HepG2 (cell line): Measurements from ENCODE around the gene TCF12. TPM values are rescaled to one million over a fixed set of nuclear protein-coding genes. Genes with fewer than 3 reads are reported as not detected.
A peak's percentile ranks its signal among the peaks of the same experiment; 100 is the strongest.

Source experiments
- ATF7-NPFF ChIP-seq: sonication (generic); formaldehyde crosslinking; IDR thresholded peaks from 2 replicates; pipeline ENCODE4 v1.8.1; 2023; ENCODE audit warnings: mild to moderate bottlenecking, low read depth, missing genetic modification reagents, moderate library complexity
- MEIS2 ChIP-seq: sonication (generic); formaldehyde crosslinking; IDR thresholded peaks from 2 replicates; pipeline ENCODE4 v1.9.0; 2021; ENCODE audit warnings: mild to moderate bottlenecking, missing genetic modification reagents
- NFYB ChIP-seq: sonication (generic); formaldehyde crosslinking; IDR thresholded peaks from 2 replicates; pipeline ENCODE4 v1.4.0; 2020; ENCODE audit warnings: missing genetic modification reagents
- SMAD9 ChIP-seq: sonication (generic); formaldehyde crosslinking; IDR thresholded peaks from 2 replicates; pipeline ENCODE4 v1.5.1; 2020; ENCODE audit warnings: mild to moderate bottlenecking, missing genetic modification reagents
- SYNCRIP ChIP-seq: fragments of 200-400 bp; formaldehyde crosslinking; IDR thresholded peaks from 2 replicates; pipeline ENCODE4 v1.6.1; 2018; ENCODE audit warnings: mild to moderate bottlenecking, low read depth, low read length; ENCODE audit not compliant: insufficient read depth
- TCF12 ChIP-seq, 2 experiments: fragments of 450-650 bp in 1 of 2; sonication (generic) in 1 of 2; formaldehyde crosslinking in 1 of 2; IDR thresholded peaks; 2 replicates each; pipeline versions ENCODE4 v1.6.1 to v1.8.0; 2017 to 2022; ENCODE audit warnings: antibody characterized with exemption in 1 of 2, mild to moderate bottlenecking in 1 of 2, missing genetic modification reagents in 1 of 2, moderate library complexity in 1 of 2
- UBTF ChIP-seq: sonication (generic); formaldehyde crosslinking; IDR thresholded peaks from 2 replicates; pipeline ENCODE4 v1.4.0; 2020; ENCODE audit warnings: mild to moderate bottlenecking, missing genetic modification reagents
- ZFX ChIP-seq: sonication (generic); formaldehyde crosslinking; IDR thresholded peaks from 2 replicates; pipeline ENCODE4 v1.4.0; 2020; ENCODE audit warnings: mild to moderate bottlenecking, low read depth, missing genetic modification reagents, moderate library complexity
- ZMAT3 ChIP-seq: sonication (generic); formaldehyde crosslinking; conservative IDR thresholded peaks from 2 replicates; pipeline ENCODE4 v1.7.0; 2021; ENCODE audit warnings: missing genetic modification reagents
- ZNF274 ChIP-seq: sonication (generic); formaldehyde crosslinking; IDR thresholded peaks from 2 replicates; pipeline ENCODE4 v1.5.1; 2020; ENCODE audit warnings: mild to moderate bottlenecking, missing genetic modification reagents
- ZNF572 ChIP-seq: sonication (generic); formaldehyde crosslinking; IDR thresholded peaks from 2 replicates; pipeline ENCODE4 v1.5.1; 2020; ENCODE audit warnings: mild to moderate bottlenecking, missing genetic modification reagents
- ZNF7 ChIP-seq: IDR thresholded peaks from 2 replicates; pipeline ENCODE4 v1.6.1; 2016; ENCODE audit warnings: missing biosample characterization, missing genetic modification reagents
- ZNF704 ChIP-seq: sonication (generic); formaldehyde crosslinking; IDR thresholded peaks from 2 replicates; pipeline ENCODE4 v1.8.1; 2023; ENCODE audit warnings: mild to moderate bottlenecking, inconsistent platforms, moderate library complexity, missing genetic modification reagents, borderline replicate concordance
- ZSCAN31 ChIP-seq: sonication (generic); formaldehyde crosslinking; IDR thresholded peaks from 2 replicates; pipeline ENCODE4 v1.5.0; 2020; ENCODE audit warnings: low read depth, mild to moderate bottlenecking, missing genetic modification reagents
- ZSCAN5A ChIP-seq: sonication (generic); formaldehyde crosslinking; IDR thresholded peaks from 2 replicates; pipeline ENCODE4 v1.8.0; 2022; ENCODE audit warnings: mild to moderate bottlenecking, missing genetic modification reagents, borderline replicate concordance
- polyA plus RNA-seq, 8 experiments: library from polyadenylated mRNA; depleted of rRNA in 3 of 8; stranded (reverse) in 7 of 8; unstranded in 1 of 8; fragments of >200 nt; fragmentation: Illumina TruSeq in 4 of 8; extraction: Trizol in 4 of 8; gene quantifications; 2 replicates each; pipeline versions ENCODE4 v1.2.1 to v1.2.3, GENCODE V29; 2011 to 2016; ENCODE audit warnings: low read depth in 4 of 8, missing spikeins in 1 of 8, mixed read lengths in 1 of 8; ENCODE audit not compliant: insufficient read depth in 1 of 8
- total RNA-seq, 5 experiments: library from RNA; depleted of rRNA; stranded (reverse); fragments of >200 nt; fragmentation: Illumina TruSeq; extraction: Trizol; gene quantifications; 2 replicates each; pipeline ENCODE4 v1.2.3, GENCODE V29; 2016; ENCODE audit warnings: low read depth in 1 of 5
- TF ChIP-seq, protein P1 (sequence below): sonication (generic); formaldehyde crosslinking; IDR thresholded peaks from 2 replicates; pipeline ENCODE4 v1.4.0; 2020; ENCODE audit warnings: missing genetic modification reagents, borderline replicate concordance
- TF ChIP-seq, protein P2 (sequence below): IDR thresholded peaks from 2 replicates; pipeline ENCODE4 v1.6.1; 2012; ENCODE audit warnings: low read depth, low read length, improper control_type of control experiment
- TF ChIP-seq, protein P3 (sequence below): sonication (generic); formaldehyde crosslinking; IDR thresholded peaks from 2 replicates; pipeline ENCODE4 v1.5.0; 2020; ENCODE audit warnings: missing genetic modification reagents

TCF12 gene
- total and polyA plus RNA-seq, 2 of the 13 experiments (the other 11 are each of a cell fraction or from before 2014, with no cell fraction given) = 48.6 to 51.1 TPM

DNA sequence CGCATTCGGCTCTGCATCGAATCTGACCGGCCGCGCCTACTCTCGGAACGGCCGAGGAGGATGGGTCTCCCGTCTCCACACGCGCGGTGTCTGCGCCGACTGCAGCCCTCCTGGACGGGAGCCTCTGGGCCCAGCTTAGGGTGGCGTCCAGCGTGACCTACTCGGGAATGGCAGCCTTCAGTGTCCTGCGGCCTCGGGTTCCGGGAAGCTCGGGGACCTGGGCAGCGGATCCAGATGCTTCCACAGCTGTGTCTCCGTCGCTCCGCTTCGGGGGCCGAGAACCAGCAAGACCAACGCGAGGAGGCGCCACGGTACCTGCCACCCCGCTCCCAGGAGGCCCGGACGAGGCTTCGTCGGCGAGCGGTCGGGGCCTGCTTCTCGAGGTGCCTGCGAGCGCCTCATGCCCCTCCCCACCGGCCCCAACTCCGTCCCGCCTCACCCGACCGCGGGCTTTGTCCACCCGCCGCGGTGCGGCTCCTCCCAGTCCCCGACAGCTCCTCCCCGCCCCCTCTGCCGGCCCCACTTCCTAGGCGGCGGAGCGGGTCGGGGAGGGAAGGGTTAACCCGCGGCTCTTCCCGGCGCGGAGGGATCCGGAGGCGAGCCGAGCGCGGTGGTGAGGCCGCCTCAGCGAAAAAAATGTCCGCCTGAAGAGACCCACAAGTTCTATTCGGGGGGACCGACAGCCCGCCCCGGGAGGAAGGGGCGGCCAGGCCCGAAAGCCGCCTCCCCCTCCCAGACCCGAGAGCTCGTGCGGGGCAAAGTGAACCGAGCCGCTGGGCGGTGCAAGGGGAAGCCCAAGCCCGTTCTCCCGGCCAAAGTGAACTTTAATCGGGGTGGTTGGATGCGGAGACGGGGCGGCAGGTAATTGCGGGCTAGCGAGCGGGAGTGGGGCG lies at the start of gene TCF12 (continued):
- TF ChIP-seq UBTF (CRISPR knock-in tag) (peak; percentile 94), ZSCAN31 (CRISPR knock-in tag) (peak; percentile 93; the same call in 1 of the 2 replicates), SYNCRIP (no peak), ZNF7 (CRISPR knock-in tag) (0 out of 2 replicates have a peak, but pooled peaks have one; percentile 20), SMAD9 (no peak), NFYB (CRISPR knock-in tag) (peak; percentile 52), ZSCAN5A (CRISPR knock-in tag) (peak; percentile 96; the same call in 1 of the 2 replicates), ZFX (CRISPR knock-in tag) (peak; percentile 82), ZNF704 (CRISPR knock-in tag) (0 out of 2 replicates have a peak, but pooled peaks have one; percentile 52), TCF12 (IDR thresholded peaks at IDR 0.05) (no peak), TCF12 (CRISPR knock-in tag; IDR thresholded peaks at IDR 0.05) (no peak), ATF7-NPFF (CRISPR knock-in tag) (peak; percentile 87), MEIS2 (CRISPR knock-in tag) (peak; percentile 40; the same call in 1 of the 2 replicates), ZMAT3 (CRISPR knock-in tag) (peak; percentile 72; the same call in 1 of the 2 replicates), ZNF572 (CRISPR knock-in tag) (0 out of 2 replicates have a peak, but pooled peaks have one; percentile 53), ZNF274 (CRISPR knock-in tag) (peak; percentile 29; the same call in 1 of the 2 replicates)
- TF ChIP-seq, protein P1, sequence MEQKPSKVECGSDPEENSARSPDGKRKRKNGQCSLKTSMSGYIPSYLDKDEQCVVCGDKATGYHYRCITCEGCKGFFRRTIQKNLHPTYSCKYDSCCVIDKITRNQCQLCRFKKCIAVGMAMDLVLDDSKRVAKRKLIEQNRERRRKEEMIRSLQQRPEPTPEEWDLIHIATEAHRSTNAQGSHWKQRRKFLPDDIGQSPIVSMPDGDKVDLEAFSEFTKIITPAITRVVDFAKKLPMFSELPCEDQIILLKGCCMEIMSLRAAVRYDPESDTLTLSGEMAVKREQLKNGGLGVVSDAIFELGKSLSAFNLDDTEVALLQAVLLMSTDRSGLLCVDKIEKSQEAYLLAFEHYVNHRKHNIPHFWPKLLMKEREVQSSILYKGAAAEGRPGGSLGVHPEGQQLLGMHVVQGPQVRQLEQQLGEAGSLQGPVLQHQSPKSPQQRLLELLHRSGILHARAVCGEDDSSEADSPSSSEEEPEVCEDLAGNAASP (CRISPR knock-in tag) = peak; percentile 69; the same call in 1 of the 2 replicates
- TF ChIP-seq, protein P2, sequence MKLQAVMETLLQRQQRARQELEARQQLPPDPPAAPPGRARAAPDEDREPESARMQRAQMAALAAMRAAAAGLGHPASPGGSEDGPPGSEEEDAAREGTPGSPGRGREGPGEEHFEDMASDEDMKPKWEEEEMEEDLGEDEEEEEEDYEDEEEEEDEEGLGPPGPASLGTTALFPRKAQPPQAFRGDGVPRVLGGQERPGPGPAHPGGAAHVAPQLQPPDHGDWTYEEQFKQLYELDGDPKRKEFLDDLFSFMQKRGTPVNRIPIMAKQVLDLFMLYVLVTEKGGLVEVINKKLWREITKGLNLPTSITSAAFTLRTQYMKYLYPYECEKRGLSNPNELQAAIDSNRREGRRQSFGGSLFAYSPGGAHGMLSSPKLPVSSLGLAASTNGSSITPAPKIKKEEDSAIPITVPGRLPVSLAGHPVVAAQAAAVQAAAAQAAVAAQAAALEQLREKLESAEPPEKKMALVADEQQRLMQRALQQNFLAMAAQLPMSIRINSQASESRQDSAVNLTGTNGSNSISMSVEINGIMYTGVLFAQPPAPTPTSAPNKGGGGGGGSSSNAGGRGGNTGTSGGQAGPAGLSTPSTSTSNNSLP = peak; percentile 12; the same call in 1 of the 2 replicates
- TF ChIP-seq, protein P3, sequence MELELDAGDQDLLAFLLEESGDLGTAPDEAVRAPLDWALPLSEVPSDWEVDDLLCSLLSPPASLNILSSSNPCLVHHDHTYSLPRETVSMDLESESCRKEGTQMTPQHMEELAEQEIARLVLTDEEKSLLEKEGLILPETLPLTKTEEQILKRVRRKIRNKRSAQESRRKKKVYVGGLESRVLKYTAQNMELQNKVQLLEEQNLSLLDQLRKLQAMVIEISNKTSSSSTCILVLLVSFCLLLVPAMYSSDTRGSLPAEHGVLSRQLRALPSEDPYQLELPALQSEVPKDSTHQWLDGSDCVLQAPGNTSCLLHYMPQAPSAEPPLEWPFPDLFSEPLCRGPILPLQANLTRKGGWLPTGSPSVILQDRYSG (CRISPR knock-in tag) = no peak
